Stomach (tissue), 9 donors: ENCODE measurements around the gene ACIN1. TPM values are rescaled to one million over a fixed set of nuclear protein-coding genes. Genes with fewer than 3 reads are reported as not detected.

Source experiments
- DNase-seq, 2 donors: peaks; one replicate each; pipeline versions ENCODE4 v3.0.0 to v3.0.0-alpha.2; 2013 to 2019
- H3K27ac ChIP-seq, 5 donors: fragments of 200-600 bp in 4 of 5; sonication (generic) in 4 of 5; one replicate each; pipeline ENCODE4 v1.5.1; 2013 to 2019; ENCODE audit warnings: mild to moderate bottlenecking in 1 of 5, moderate library complexity in 1 of 5
- H3K27me3 ChIP-seq, 3 donors: fragments of 200-600 bp; sonication (generic); one replicate each; pipeline ENCODE4 v1.5.1; 2017 to 2019; ENCODE audit warnings: mixed run types in 1 of 3
- H3K36me3 ChIP-seq, 4 donors: fragments of 200-600 bp; sonication (generic); 1 replicate in 3 of 4; 2 replicates in 1 of 4; pipeline ENCODE4 v1.5.1; 2016 to 2019
- H3K4me1 ChIP-seq, 4 donors: fragments of 200-600 bp; sonication (generic); one replicate each; pipeline ENCODE4 v1.5.1; 2016 to 2019
- H3K4me3 ChIP-seq, 4 donors: fragments of 200-600 bp; sonication (generic) in 3 of 4; one replicate each; pipeline ENCODE4 v1.5.1; 2016 to 2019; ENCODE audit warnings: mild to moderate bottlenecking in 1 of 4
- H3K9me3 ChIP-seq, 4 donors: fragments of 200-600 bp; sonication (generic); one replicate each; pipeline ENCODE4 v1.5.1; 2016 to 2019
- CTCF ChIP-seq, 7 experiments: fragments of 450-650 bp in 4 of 7; fragments of 200-600 bp in 3 of 7; sonication (generic) in 3 of 7; IDR thresholded peaks; one replicate each; pipeline ENCODE4 v1.5.1; 2016 to 2019; ENCODE audit warnings: antibody characterized with exemption in 7 of 7, control low read depth in 2 of 7, mild to moderate bottlenecking in 1 of 7
- EP300 ChIP-seq: sonication (generic); formaldehyde crosslinking; IDR thresholded peaks from one replicate; pipeline ENCODE4 v1.6.1; 2017; ENCODE audit warnings: antibody characterized with exemption
- POLR2A ChIP-seq, 4 donors: fragments of 450-650 bp; IDR thresholded peaks; one replicate each; pipeline ENCODE4 v1.6.1; 2016; ENCODE audit warnings: antibody characterized with exemption in 4 of 4, control low read depth in 2 of 4, mild to moderate bottlenecking in 1 of 4, moderate library complexity in 1 of 4
- POLR2AphosphoS5 ChIP-seq, 3 donors: sonication (generic); formaldehyde crosslinking; IDR thresholded peaks; one replicate each; pipeline ENCODE4 v1.6.1; 2016; ENCODE audit warnings: antibody characterized with exemption in 3 of 3
- WGBS, 5 donors: extraction: QIAGEN DNeasy Blood & Tissue Kit in 3 of 5; methylation state at CpG; one replicate each; pipeline versions ENCODE4 v1.1.5 to v1.1.7; 2013 to 2018; 5-methylcytosine and 5-hydroxymethylcytosine counted together
- intact Hi-C: fragments of 100-400 bp; cut with DNase I; formaldehyde crosslinking; loops from one replicate; pipeline ENCODE4 v1.15.1; 2023; ENCODE audit warnings: low total_unique reads
- polyA plus RNA-seq, 3 donors: library from polyadenylated mRNA; stranded (reverse); fragments of 200-250 nt; gene quantifications; one replicate each; pipeline ENCODE4 v1.2.3, GENCODE V29; 2013
- total RNA-seq, 5 donors: library from RNA; depleted of rRNA; stranded (reverse); fragments of >200 nt; gene quantifications; one replicate each; pipeline versions ENCODE4 v1.1.0 to v1.2.3, GENCODE V29; 2014 to 2016
- donor health status: healthy with polysubstance abuse.
- donor health status: Bipolar disorder and iron deficiency.
- donor health status: healthy.

The ACIN1 gene
- total and polyA plus RNA-seq, 8 donors = 37.1 to 232 (median 117) TPM

DNA sequence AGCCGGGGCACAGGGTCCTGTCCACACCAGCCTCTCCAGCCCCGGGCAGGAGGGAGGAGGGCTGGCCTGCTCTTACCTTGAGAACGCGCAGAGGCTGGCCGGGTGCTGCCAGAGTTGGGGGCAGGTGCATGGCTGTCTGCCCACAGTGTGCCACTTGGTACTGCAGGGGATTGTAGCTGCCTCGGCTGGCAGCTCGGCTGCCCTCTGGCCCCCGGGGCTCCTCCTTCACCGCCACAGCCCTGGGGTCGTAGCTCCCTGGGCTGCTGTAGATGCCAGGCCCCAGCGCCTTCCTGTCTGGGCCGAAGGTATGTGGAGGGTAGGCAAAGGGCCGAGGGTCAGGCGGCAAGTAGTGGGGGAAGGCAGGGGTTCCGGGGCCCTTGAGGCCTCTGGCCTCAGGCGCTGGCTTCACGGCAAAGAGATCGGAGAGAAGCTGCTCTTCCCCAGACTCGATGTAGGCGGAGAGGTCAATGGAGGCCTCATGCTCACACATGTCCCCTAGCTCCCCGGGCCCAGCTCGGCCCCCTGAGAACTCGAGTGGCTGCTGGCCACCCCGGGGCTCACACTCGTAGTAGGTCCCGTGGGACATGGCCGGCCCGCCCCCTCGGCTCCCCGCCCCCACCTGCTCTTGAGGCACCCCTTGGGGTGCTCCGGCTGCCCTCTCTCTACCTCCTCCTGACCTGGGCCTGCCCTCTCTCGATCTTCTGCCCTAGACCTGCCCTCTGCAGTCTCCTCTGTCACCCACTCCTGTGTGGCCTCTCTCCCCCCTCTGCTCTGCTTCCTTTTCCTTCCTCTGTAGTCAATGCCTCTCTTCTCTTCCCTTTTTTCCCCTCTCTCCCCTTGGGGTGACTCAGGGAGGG, 23.8 kb upstream of the ACIN1 start, which contains the start of gene CEBPE:
CEBPE (minus strand) TSS at position 750 of the 857 bp plus-strand sequence; CDS start at position 586, 164 bp downstream.
- intact Hi-C loops = no loop called here
- Histone ChIP-seq H3K9me3 (no peaks in the 10 kb centered on the region), H3K4me1 (peaks cover 10 to 54% (median 19%) of the 10 kb centered on the region in 4 donors), H3K36me3 (no peaks in the 10 kb centered on the region), H3K27me3 (peaks cover 0 to 41% (median 0%) of the 10 kb centered on the region in 3 donors), H3K27ac (peak within 1 kb of the TSS in 2 of 5 donors; percentile 56 to 59), H3K4me3 (peak within 1 kb of the TSS in 1 of 4 donors; percentile 7)
- DNase-seq = no peak
- 76 to 92% (median 84%) methylated on average over 16 to 32 of the region's 32 CpGs for whole genome bisulfite sequencing, 5 donors
- TF ChIP-seq POLR2A (IDR thresholded peaks at IDR 0.05) (no peak), EP300 (no peak), CTCF (IDR thresholded peaks at IDR 0.05) (no peak), POLR2AphosphoS5 (IDR thresholded peaks at IDR 0.05) (no peak)

- 83 to 87% (median 86%) methylated on average over 31 to 32 of the region's 32 CpGs for WGBS, 5 donors
- no peak overlapping the region for H3K4me3 ChIP-seq
- TF ChIP-seq EP300 = no peak
- intact Hi-C loops = no loop called here
- peaks cover 10 to 58% (median 22%) of the 10 kb centered on the region in 4 donors for H3K4me1 ChIP-seq
- H3K36me3 ChIP-seq = no peaks in the 10 kb centered on the region
- no peak overlapping the region for H3K27ac ChIP-seq
- DNase-seq = no peak
- H3K27me3 ChIP-seq = peaks cover 0 to 54% (median 5%) of the 10 kb centered on the region in 3 donors
- no peaks in the 10 kb centered on the region for H3K9me3 ChIP-seq
These were observed 22.6 kb upstream of the ACIN1 start for GRCh38 chr14:23117371-23118020.

DNA sequence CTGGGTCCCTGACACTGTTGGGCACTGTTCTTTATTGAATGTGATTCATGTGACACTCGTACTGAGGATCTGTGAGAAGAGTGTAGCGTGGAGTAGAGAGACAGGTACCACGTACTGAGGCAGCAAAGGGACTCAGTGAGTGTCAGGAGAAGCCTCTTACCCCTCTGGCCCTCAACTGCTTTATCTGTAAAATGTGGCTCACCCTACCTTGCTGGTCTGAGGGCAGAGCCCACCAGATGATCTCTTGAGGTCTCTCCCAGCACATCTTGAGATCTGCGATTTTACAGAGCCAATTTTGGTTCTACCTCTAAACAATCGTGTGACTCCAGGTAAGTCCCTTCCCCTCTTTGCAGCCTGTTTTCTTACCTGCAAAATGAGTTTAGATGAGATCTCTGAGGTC, 21.0 kb upstream of the ACIN1 start:
- intact Hi-C loops = no loop called here
- peaks cover 1 to 44% (median 11%) of the 10 kb centered on the region in 4 donors for H3K4me1 ChIP-seq
- H3K9me3 ChIP-seq = no peaks in the 10 kb centered on the region
- WGBS, 5 donors = 83 to 87% (median 85%) methylated on average over 5 of the region's 5 CpGs
- no peak overlapping the region for H3K4me3 ChIP-seq
- no peaks in the 10 kb centered on the region for H3K36me3 ChIP-seq
- DNase-seq = no peak
- TF ChIP-seq POLR2A (IDR thresholded peaks at IDR 0.05) (no peak), CTCF (IDR thresholded peaks at IDR 0.05) (no peak), EP300 (no peak), POLR2AphosphoS5 (IDR thresholded peaks at IDR 0.05) (no peak)
- H3K27me3 ChIP-seq = peaks cover 0 to 69% (median 11%) of the 10 kb centered on the region in 3 donors
- H3K27ac ChIP-seq = no peak overlapping the region

DNA sequence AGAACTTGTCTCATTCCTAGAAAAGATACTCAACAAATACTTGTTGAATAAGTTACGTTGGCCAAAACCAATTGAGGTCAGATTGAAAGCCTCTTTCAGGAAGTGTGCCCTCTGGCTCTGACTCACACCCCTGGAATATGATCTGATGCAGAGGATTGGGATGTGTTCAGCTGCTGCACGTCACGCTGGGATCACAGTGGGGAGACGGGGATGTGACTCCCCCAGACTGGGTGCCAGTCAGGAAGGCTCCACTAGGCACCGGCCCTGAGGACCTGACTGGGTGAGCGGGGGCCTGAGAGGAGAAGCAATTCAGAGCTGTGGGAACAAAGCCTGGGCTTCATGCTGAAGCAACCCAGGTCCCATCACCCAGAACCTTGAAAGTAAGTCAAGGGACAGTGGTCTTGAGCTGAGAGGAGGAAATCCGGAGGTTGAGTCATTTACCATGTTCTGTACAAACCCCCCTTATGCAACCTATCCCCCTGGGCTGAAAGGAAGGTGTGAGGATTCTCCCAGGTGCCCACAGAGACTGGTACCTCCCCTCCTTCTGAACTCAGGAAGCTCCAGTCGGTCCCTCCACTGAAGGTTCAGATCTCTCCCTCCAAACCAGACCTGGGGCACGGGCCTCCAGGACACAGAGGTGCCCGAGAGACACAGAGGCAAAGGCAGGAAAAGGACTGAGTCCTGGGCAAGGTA, 20.2 kb upstream of the ACIN1 start:
- no peak overlapping the region for H3K27ac ChIP-seq
- no peaks in the 10 kb centered on the region for H3K9me3 ChIP-seq
- peaks cover 0 to 77% (median 12%) of the 10 kb centered on the region in 3 donors for H3K27me3 ChIP-seq
- WGBS, 5 donors = 57 to 67% (median 62%) methylated on average over 10 of the region's 10 CpGs
- no peaks in the 10 kb centered on the region for H3K36me3 ChIP-seq
- no peak overlapping the region for H3K4me3 ChIP-seq
- intact Hi-C loops = no loop called here
- no peak for DNase-seq
- peaks cover 0 to 39% (median 9%) of the 10 kb centered on the region in 4 donors for H3K4me1 ChIP-seq
- TF ChIP-seq EP300 = no peak
- peak in 1 of 3 donors; percentile 25 for TF ChIP-seq POLR2AphosphoS5 (IDR thresholded peaks at IDR 0.05)

DNA sequence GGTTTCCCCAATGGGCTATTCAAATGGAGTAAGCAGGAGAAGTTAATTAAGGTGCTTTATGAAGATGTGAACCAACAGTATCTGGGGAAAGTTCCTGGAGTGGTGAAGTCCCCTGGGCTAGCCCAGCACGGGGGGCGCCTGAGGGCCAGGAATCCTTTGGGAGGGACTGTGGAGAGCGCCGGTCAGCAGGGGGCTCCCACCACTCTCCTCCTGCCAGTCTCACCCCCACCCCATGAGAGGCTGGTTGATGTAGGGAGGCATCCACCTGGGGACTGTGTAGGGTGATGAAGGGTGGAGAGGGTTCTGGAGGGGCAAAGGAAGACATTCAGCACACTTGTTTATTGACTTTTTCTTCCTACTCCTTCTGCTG, 19.7 kb upstream of the ACIN1 start:
- WGBS, 5 donors = 60 to 70% (median 66%) methylated on average over 4 of the region's 4 CpGs
- DNase-seq = no peak
- intact Hi-C loops = no loop called here
- TF ChIP-seq EP300 (no peak), POLR2A (IDR thresholded peaks at IDR 0.05) (no peak), CTCF (IDR thresholded peaks at IDR 0.05) (no peak), POLR2AphosphoS5 (IDR thresholded peaks at IDR 0.05) (no peak)
- Histone ChIP-seq H3K27ac (peak overlapping the region in 1 of 5 donors; percentile 22), H3K27me3 (peaks cover 0 to 82% (median 16%) of the 10 kb centered on the region in 3 donors), H3K4me1 (peaks cover 0 to 33% (median 9%) of the 10 kb centered on the region in 4 donors), H3K36me3 (no peaks in the 10 kb centered on the region), H3K4me3 (no peak overlapping the region), H3K9me3 (no peaks in the 10 kb centered on the region)
